ENCODE data around the gene LHFPL6.

Gene LHFPL6

DNA sequence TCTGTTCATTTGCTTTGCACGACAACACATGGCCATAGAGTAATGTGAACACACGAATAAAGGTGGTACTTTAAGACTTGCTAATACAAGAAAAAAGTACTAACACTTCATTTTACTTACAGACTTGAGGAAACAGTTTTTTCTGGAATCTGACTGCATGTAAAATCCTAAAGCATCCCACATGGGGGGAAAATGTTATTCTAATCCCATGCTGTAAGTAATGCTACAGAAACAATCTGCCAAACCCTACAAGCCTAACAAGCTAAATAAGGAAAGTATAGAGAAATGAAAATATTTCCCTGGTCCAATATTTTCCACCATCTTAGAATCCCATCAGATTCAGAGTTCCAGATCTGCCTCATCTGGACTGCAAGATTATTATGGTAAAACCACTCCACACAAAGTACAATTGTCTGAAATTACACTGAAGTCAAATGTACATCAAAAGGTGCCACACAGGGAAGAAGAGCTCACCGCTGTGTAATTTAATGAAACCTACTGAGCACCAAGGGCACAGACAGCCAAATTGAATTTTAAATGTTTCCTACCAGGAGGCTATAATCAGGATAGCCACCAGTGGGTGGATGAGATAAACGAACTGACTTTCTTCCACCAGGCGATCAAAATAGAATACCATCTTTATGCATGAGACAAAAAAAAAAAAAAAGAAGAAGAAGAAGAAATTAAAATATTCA, 22.0 kb downstream of the LHFPL6 start:
- no peaks in the 10 kb centered on the region for H3K9me3 ChIP-seq (ENCODE audit: control insufficient read depth, insufficient read depth, low read length)
- H3K4me1 ChIP-seq (ENCODE audit: insufficient read depth, low read length) = peaks cover 16% of the 10 kb centered on the region
- no peak overlapping the region for H3K9ac ChIP-seq (ENCODE audit: low read depth, low read length)
- H3K36me3 ChIP-seq (ENCODE audit: insufficient read depth, low read length) = no peaks in the 10 kb centered on the region

DNA sequence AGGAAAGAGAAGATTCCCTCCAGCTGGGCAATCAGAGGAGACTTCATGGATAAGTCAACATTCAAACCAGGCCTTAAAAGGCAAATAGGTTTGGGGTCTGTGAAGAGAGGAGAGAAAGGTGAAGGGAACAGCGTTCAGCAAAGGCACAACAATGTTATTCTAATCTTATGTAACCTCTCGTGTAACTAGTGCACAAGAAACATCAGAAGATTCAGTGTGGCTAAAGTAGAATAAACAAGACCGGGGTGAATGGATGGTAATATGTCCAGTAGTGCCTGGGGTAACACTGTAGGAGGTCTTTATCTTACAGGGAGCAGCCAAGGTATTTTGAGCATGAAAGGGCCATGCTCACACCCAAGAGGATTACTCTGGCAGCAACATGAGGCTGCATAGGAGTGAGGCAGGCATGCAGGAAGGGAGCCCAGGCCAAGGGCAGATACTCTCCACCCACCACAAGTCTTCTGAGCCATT, 24.1 kb downstream of the LHFPL6 start:
- no peaks in the 10 kb centered on the region for H3K36me3 ChIP-seq (ENCODE audit: insufficient read depth, low read length)
- no peaks in the 10 kb centered on the region for H3K9me3 ChIP-seq (ENCODE audit: control insufficient read depth, insufficient read depth, low read length)
- peaks cover 19% of the 10 kb centered on the region for H3K4me1 ChIP-seq (ENCODE audit: insufficient read depth, low read length)
- H3K9ac ChIP-seq (ENCODE audit: low read depth, low read length) = no peak overlapping the region

DNA sequence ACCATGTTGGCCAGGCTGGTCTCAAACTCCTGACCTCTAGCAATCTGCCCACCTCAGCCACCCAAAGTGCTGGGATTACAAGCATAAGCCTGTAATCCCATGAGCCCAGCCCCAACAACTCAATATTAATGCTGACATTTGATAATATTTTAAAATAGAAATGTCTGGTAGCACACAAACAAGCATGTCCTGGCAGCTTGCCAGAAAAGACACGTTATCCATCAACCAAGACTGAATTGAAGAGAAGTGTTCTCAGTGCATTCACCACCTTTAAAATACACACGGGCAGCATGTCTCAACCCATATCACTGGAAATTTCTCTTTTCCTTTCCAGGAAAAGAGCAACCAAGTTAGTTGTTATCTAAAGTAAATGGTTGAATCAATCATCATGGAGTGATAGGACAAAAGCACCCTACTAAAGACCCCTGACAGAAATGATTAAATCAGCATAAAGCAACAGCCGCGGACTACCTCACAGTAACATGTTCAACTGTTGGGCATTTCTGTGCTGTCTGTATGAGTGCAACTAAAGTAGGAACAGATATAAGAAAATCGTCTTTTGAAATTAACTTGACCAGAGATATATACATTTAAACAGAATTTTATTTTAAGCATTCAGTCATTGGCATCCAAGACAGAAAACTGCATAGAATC, 25.0 kb downstream of the LHFPL6 start:
- Histone ChIP-seq H3K9me3 (ENCODE audit: control insufficient read depth, insufficient read depth, low read length) (no peaks in the 10 kb centered on the region), H3K36me3 (ENCODE audit: insufficient read depth, low read length) (no peaks in the 10 kb centered on the region), H3K4me1 (ENCODE audit: insufficient read depth, low read length) (peaks cover 15% of the 10 kb centered on the region), H3K9ac (ENCODE audit: low read depth, low read length) (no peak overlapping the region)

DNA sequence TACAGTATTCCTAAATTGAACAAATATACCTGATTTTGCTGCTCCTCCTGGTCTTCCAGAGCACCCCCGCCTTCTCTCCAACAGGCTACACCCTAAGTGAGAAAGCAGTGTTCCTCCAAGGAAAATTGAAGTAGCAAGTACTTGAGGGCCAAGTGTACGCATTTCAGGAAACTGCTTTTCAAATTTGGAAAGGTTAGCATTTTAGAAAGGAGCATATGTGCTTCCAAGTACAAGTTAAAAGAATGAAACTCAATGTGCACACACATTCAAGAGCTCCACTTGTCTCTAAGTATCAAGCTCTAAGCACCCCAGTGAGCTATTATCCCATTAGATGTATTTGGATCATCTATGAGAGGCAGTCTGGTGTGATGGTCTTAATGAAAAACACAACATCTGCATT, 25.8 kb downstream of the LHFPL6 start:
- peaks cover 15% of the 10 kb centered on the region for H3K4me1 ChIP-seq (ENCODE audit: insufficient read depth, low read length)

DNA sequence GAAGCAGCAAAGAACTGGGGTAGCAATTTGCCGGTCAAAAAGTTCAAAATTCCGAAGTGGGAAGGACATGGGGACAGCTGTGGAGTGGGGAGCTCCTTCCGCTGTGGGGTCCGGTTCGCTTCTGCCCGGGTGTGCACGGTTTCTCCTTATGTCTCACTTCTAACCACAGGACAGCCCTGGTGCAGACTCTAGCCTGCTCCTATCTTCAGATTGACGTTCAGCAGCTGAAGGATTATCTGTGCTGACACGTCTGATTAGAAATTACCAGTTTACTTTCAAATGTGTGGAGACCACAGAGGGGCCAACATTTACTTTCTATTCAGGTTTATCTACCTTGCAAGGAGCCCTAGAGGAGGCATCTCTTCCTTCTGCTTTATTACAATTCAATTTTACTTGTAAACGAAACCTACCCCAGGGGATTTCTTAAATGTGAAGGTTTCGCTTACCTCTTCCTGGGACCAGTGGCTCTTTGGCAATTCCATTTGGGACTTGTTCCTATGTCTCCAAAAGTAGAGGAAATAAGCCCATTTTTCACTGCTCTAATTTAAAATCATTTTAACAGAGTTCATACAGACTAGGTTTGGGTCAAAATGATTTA, 27.3 kb downstream of the LHFPL6 start:
- Histone ChIP-seq H3K36me3 (ENCODE audit: insufficient read depth, low read length) (no peaks in the 10 kb centered on the region), H3K9ac (ENCODE audit: low read depth, low read length) (no peak overlapping the region; the same call in 1 of the 2 replicates), H3K4me1 (ENCODE audit: insufficient read depth, low read length) (peaks cover 15% of the 10 kb centered on the region), H3K9me3 (ENCODE audit: control insufficient read depth, insufficient read depth, low read length) (no peaks in the 10 kb centered on the region)

More for the DNA sequence above, 25.8 kb downstream of the LHFPL6 start:
- Histone ChIP-seq H3K9ac (ENCODE audit: low read depth, low read length) (no peak overlapping the region), H3K36me3 (ENCODE audit: insufficient read depth, low read length) (no peaks in the 10 kb centered on the region), H3K9me3 (ENCODE audit: control insufficient read depth, insufficient read depth, low read length) (no peaks in the 10 kb centered on the region)

DNA sequence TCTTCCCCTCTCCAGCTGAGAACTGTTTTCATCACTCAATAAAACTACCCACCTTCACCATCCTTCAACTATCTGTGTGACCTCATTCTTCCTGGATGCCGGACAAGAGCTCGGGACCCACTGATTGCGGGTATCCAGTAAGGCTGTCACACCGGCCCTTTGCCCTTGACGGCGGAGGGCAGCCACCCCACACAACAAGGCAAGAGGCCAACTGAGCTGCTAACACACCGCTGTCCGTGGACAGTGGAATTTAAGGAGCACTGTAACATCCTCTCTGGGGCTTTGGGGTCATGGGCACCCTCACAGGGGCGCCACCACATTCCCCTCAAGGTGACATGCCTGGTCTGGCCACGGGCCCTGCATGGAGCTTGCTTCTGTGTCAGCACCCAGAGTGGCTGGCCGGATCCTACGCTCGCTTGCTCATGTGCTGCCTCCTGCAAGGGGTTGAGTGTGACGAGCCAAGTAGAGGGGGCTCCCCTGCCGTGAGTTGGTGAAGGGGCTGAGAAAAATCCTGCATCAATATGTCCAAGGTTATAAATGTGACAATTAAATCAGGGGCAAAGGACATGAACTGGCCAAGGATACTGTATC, 31.4 kb downstream of the LHFPL6 start:
- Histone ChIP-seq H3K9ac (ENCODE audit: low read depth, low read length) (no peak overlapping the region), H3K9me3 (ENCODE audit: control insufficient read depth, insufficient read depth, low read length) (no peaks in the 10 kb centered on the region), H3K36me3 (ENCODE audit: insufficient read depth, low read length) (no peaks in the 10 kb centered on the region), H3K4me1 (ENCODE audit: insufficient read depth, low read length) (peaks cover 4% of the 10 kb centered on the region; the same call in 1 of the 2 replicates)

DNA sequence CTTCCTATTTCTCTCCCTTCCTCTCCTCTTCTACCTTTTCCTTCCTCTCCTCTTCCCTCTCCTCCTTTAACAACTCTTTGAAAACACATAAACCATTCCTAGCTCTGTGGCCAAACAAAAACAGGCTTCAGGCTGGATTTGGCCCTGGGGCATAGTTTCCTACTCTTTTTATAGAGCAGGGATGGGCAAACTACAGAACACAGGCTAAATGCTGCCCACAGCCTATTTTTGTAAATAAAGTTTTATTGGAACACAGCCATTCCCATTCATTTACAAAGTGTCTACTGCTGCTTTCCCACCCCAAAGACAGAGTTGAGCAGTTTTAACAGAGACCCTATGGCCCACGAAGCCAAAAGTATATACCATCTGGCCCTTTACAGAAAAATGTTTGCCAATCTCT, 35.4 kb downstream of the LHFPL6 start:
- no peak overlapping the region for H3K9ac ChIP-seq (ENCODE audit: low read depth, low read length)
- no peaks in the 10 kb centered on the region for H3K9me3 ChIP-seq (ENCODE audit: control insufficient read depth, insufficient read depth, low read length)
- no peaks in the 10 kb centered on the region for H3K36me3 ChIP-seq (ENCODE audit: insufficient read depth, low read length)
- H3K4me1 ChIP-seq (ENCODE audit: insufficient read depth, low read length) = peaks cover 26% of the 10 kb centered on the region

DNA sequence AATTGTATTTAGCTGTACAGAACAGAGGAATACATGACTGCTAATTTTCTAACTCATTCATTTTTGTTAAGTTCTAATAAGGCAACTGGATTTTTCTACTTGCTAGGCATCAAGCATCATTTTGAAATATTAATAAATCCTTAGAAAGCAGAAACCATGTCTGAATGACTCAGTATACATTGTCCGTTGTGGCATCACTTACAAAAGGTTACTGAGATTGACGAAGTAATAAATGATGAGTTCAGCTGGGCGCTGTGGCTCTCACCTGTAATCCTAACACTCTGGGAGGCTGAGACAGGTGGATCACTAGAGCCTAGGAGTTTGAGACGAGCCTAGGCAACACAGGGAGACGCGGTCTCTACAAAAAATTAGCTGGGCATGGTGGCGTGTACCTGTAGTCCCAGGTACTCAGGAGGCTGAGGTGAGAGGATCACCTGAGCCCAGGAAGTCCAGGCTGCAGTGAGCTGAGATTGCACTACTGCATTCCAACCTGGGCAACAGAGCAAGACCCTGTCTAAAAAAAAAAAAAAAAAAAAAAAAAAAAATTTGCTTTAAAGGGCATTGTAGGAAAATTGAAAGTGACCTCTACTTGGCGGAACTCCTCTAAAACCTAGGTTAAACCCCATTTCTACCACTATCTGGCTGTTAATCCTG, 36.6 kb downstream of the LHFPL6 start:
- H3K36me3 ChIP-seq (ENCODE audit: insufficient read depth, low read length) = no peaks in the 10 kb centered on the region
- no peak overlapping the region for H3K9ac ChIP-seq (ENCODE audit: low read depth, low read length)
- peaks cover 26% of the 10 kb centered on the region for H3K4me1 ChIP-seq (ENCODE audit: insufficient read depth, low read length)
- H3K9me3 ChIP-seq (ENCODE audit: control insufficient read depth, insufficient read depth, low read length) = no peaks in the 10 kb centered on the region

DNA sequence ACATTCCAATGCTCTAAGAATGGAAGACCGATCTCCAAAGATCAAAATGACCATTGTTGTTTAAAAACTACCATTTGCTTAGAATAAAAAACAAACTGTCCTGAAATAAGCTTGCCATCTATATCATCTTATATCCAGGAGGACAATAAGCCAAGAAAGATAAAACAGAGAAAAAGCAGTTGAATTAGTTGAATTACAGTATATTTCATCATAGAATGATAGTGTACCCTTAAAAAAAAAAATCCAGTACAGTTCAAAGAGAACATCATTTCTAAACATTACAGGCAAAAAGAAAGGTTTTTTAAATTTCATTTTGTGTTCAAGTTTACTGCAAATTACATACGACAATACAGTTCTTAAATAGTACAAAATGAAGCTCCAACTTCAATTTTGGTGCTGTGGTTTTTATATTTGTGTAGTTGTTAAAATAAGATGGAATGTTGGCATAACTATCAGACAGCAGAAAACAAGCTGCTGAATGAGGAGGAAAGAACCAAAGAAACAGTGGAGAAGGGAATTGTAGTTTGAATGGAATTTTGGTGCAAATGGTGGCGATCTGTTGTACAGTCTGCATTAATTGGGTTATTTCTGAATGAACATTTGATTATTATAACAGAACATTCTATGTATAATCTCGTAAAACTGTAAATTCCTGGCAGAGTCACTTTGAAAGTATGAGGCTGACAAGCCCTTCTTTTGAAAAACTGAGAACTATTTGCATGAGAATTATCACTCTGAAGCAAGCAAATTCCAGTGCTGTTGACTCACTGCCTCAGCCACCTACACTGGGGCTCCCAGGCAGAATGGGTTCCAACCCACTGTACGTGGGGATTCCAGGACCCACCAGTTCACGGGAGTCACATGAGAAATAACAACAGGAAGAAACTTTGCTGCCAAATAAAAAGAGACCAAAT, 37.7 kb downstream of the LHFPL6 start:
- peak overlapping the region; percentile 31 for H3K9ac ChIP-seq (ENCODE audit: low read depth, low read length)
- H3K36me3 ChIP-seq (ENCODE audit: insufficient read depth, low read length) = no peaks in the 10 kb centered on the region
- peaks cover 26% of the 10 kb centered on the region for H3K4me1 ChIP-seq (ENCODE audit: insufficient read depth, low read length)
- H3K9me3 ChIP-seq (ENCODE audit: control insufficient read depth, insufficient read depth, low read length) = no peaks in the 10 kb centered on the region

DNA sequence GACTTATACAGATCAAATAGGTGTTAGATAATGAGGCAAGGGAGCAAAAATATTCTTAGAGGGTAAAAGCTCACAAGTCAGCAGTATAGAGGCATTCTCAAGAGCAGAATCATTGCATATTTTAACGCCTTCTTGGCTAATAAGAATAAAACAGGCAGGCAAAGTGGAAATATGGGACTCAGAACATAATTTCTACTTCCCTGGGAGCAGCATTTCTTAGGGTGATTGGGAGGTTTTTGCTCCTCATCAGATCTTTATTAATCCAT, 39.6 kb downstream of the LHFPL6 start:
- Histone ChIP-seq H3K9ac (ENCODE audit: low read depth, low read length) (no peak overlapping the region), H3K4me1 (ENCODE audit: insufficient read depth, low read length) (peaks cover 26% of the 10 kb centered on the region), H3K36me3 (ENCODE audit: insufficient read depth, low read length) (no peaks in the 10 kb centered on the region), H3K9me3 (ENCODE audit: control insufficient read depth, insufficient read depth, low read length) (no peaks in the 10 kb centered on the region)

DNA sequence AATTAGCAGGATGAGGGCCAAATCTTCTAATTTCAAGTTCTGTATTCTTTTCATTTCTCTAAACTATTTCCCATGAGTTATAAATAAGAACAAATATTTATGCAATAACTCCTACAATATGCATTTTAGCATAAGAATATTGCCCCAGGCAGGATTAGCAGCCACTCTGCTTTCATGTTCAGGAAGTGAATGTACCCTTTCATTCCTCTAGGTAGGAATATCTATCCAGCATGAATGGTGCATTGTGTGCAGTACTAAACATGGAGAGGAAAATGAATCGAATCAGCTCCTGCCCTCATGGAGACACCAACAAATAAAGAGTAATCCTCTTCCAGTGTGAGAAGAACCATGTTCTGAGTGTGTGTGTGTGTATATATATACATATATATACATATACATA, 41.0 kb downstream of the LHFPL6 start:
- no peaks in the 10 kb centered on the region for H3K36me3 ChIP-seq (ENCODE audit: insufficient read depth, low read length)
- H3K9me3 ChIP-seq (ENCODE audit: control insufficient read depth, insufficient read depth, low read length) = no peaks in the 10 kb centered on the region
- peaks cover 26% of the 10 kb centered on the region for H3K4me1 ChIP-seq (ENCODE audit: insufficient read depth, low read length)
- no peak overlapping the region for H3K9ac ChIP-seq (ENCODE audit: low read depth, low read length)

DNA sequence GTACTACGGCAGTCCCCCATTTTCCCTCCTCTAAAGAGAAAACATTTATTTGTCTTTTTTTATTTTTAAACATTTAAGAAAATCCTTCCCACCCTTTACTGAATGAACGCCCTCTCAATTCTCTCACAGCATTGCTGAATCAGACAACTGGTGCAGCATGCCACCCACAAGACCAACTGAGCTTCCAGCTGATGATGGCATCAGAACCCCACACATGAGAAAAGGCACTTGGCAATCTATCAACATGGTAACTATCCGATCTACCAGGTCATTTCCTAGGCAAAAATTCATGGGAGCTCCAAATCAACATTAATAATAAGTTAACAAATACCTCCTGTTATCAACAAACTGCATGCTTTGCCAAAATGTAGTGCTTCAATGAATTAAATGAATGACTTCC, 43.1 kb downstream of the LHFPL6 start:
- H3K4me1 ChIP-seq (ENCODE audit: insufficient read depth, low read length) = peaks cover 18% of the 10 kb centered on the region
- no peaks in the 10 kb centered on the region for H3K9me3 ChIP-seq (ENCODE audit: control insufficient read depth, insufficient read depth, low read length)
- H3K9ac ChIP-seq (ENCODE audit: low read depth, low read length) = no peak overlapping the region
- no peaks in the 10 kb centered on the region for H3K36me3 ChIP-seq (ENCODE audit: insufficient read depth, low read length)

DNA sequence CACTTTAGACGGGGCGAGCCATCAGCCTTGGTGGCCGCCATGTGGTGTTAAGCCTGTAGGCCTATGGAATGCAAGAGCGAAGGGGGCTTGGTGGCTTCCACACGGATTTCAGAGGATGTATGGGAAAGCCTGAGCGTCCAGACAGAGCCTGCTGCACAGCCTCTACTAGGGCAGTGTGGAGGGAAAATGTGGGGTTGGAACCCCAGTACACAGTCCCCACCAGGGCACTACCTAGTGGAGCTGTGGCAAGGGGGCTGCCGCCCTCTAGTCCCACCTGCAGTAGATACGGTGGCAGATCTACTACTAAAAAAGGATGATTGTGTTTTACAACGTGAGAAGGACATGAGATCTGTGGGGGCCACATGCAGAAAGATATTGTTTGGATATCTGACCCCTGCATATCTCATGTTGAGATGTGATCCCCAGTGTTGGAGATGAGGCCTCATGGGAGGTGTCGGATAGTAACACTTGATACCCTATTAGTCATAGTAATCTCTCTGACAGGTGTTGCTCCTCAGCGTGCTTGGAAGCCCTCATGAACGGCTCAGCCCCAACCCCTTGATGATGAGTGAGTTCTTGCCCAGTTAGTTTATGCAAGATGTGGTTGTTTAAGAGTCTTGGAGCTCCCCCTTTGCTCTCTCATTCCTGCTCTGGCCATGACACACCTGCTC, 45.6 kb downstream of the LHFPL6 start:
- no peaks in the 10 kb centered on the region for H3K9me3 ChIP-seq (ENCODE audit: control insufficient read depth, insufficient read depth, low read length)
- H3K4me1 ChIP-seq (ENCODE audit: insufficient read depth, low read length) = no peaks in the 10 kb centered on the region
- no peaks in the 10 kb centered on the region for H3K36me3 ChIP-seq (ENCODE audit: insufficient read depth, low read length)
- H3K9ac ChIP-seq (ENCODE audit: low read depth, low read length) = no peak overlapping the region
